H7 (cell line): ENCODE data around the gene NUFIP1. TPM values are rescaled to one million over a fixed set of nuclear protein-coding genes. Genes with fewer than 3 reads are reported as not detected.

Experiments
- DNase-seq: peaks from one replicate; pipeline ENCODE4 v3.0.0; 2012
- H3K27me3 ChIP-seq: 2 replicates; pipeline ENCODE4 v1.6.0; 2011; ENCODE audit warnings: mild to moderate bottlenecking, low read length; ENCODE audit not compliant: control insufficient read depth, insufficient read depth
- H3K36me3 ChIP-seq: replicated peaks from 2 replicates; pipeline ENCODE4 v1.5.1; 2011; ENCODE audit warnings: low read length; ENCODE audit not compliant: control insufficient read depth, insufficient read depth
- H3K4me3 ChIP-seq: 2 replicates; pipeline ENCODE4 v1.5.1; 2011; ENCODE audit warnings: low read depth, mild to moderate bottlenecking, control low read depth, low read length, moderate library complexity; ENCODE audit not compliant: insufficient read depth
- total RNA-seq: library from RNA; depleted of rRNA; stranded (reverse); fragments of >200 nt; shearing (Covaris generic); gene quantifications from 2 replicates; pipeline ENCODE4 v1.2.3, GENCODE V29; 2014; rRNA removed

NUFIP1 gene
- total RNA-seq, 1 experiment from 2014 or later = 10.9 TPM

- DNase-seq = no peak
- no peaks in the 10 kb centered on the region for H3K27me3 ChIP-seq
- no peaks in the 10 kb centered on the region for H3K36me3 ChIP-seq
- no peak overlapping the region for H3K4me3 ChIP-seq
Observed at GRCh38 chr13:44895264-44895952, 93.9 kb downstream of the NUFIP1 start.

- no peak overlapping the region for H3K4me3 ChIP-seq
- H3K27me3 ChIP-seq = no peaks in the 10 kb centered on the region
- no peak for DNase-seq
- H3K36me3 ChIP-seq = no peaks in the 10 kb centered on the region
Observed at GRCh38 chr13:44894001-44894770, 95.1 kb downstream of the NUFIP1 start.

Other genes starting within 250 kb of the NUFIP1 start
- 25.7 and 28.7 TPM in 2 replicates for gene GPALPP1, start 67 bp upstream of the NUFIP1 start, total RNA-seq
- 30.6 and 40.8 TPM in 2 replicates for gene GTF2F2, start 131.0 kb upstream of the NUFIP1 start, total RNA-seq
- gene KCTD4, start 211.6 kb upstream of the NUFIP1 start, total RNA-seq = not detected in 2 replicates